Loucy (cell line): Measurements from ENCODE around the gene HOXC13.
A peak's percentile ranks its signal among the peaks of the same experiment; 100 is the strongest.

ENCODE experiments used
- H2AFZ ChIP-seq: fragments of 200-600 bp; sonication (generic); 2 replicates; pipeline ENCODE4 v1.6.0; 2016; ENCODE audit warnings: antibody characterized with exemption, mild to moderate bottlenecking, low read length, moderate library complexity
- H3F3A ChIP-seq: fragments of 200-600 bp; 2 replicates; pipeline ENCODE4 v1.6.0; 2016; ENCODE audit warnings: antibody characterized with exemption, low read depth, mild to moderate bottlenecking
- H3K27me3 ChIP-seq: fragments of 200-600 bp; sonication (generic); 2 replicates; pipeline ENCODE4 v1.6.1; 2014; ENCODE audit warnings: low read length, mild to moderate bottlenecking; ENCODE audit not compliant: insufficient read depth, poor library complexity, severe bottlenecking
- H3K36me3 ChIP-seq: fragments of 200-600 bp; sonication (generic); 2 replicates; pipeline ENCODE4 v1.6.1; 2016; ENCODE audit warnings: low read length; ENCODE audit not compliant: insufficient read depth
- H3K4me1 ChIP-seq: fragments of 200-600 bp; sonication (generic); 2 replicates; pipeline ENCODE4 v1.5.1; 2014; ENCODE audit warnings: low read length, mild to moderate bottlenecking; ENCODE audit not compliant: insufficient read depth, poor library complexity, severe bottlenecking
- H3K4me2 ChIP-seq: fragments of 200-600 bp; sonication (generic); 2 replicates; pipeline ENCODE4 v1.6.0; 2014; ENCODE audit warnings: antibody characterized with exemption, low read length, low read depth, mild to moderate bottlenecking; ENCODE audit not compliant: poor library complexity, severe bottlenecking
- H3K4me3 ChIP-seq: fragments of 200-600 bp; sonication (generic); 2 replicates; pipeline ENCODE4 v1.5.1; 2014; ENCODE audit warnings: low read length, mild to moderate bottlenecking, mixed read lengths; ENCODE audit not compliant: poor library complexity, severe bottlenecking
- H3K79me2 ChIP-seq: fragments of 200-600 bp; sonication (generic); 2 replicates; pipeline ENCODE4 v1.6.1; 2014; ENCODE audit warnings: low read length; ENCODE audit not compliant: insufficient read depth
- H3K9ac ChIP-seq: fragments of 200-600 bp; sonication (generic); 2 replicates; pipeline ENCODE4 v1.6.0; 2014; ENCODE audit warnings: mild to moderate bottlenecking, low read depth, low read length, moderate library complexity; ENCODE audit not compliant: poor library complexity, severe bottlenecking
- H3K9me2 ChIP-seq: fragments of 200-600 bp; sonication (generic); replicated peaks from 2 replicates; pipeline ENCODE4 v1.6.1; 2016; ENCODE audit warnings: low read depth, low read length, mixed read lengths
- H3K9me3 ChIP-seq: fragments of 200-600 bp; sonication (generic); 2 replicates; pipeline ENCODE4 v1.6.1; 2014; ENCODE audit warnings: mild to moderate bottlenecking, antibody characterized with exemption, low read length, low read depth; ENCODE audit not compliant: insufficient read depth
- H4K20me1 ChIP-seq: fragments of 200-600 bp; sonication (generic); 2 replicates; pipeline ENCODE4 v1.6.0; 2014; ENCODE audit warnings: antibody characterized with exemption, low read length, mild to moderate bottlenecking; ENCODE audit not compliant: insufficient read depth, poor library complexity, severe bottlenecking
- EZH2phosphoT487 ChIP-seq: fragments of 200-600 bp; IDR thresholded peaks from 2 replicates; pipeline ENCODE4 v1.6.1; 2018; ENCODE audit warnings: antibody characterized with exemption, mild to moderate bottlenecking, moderate library complexity, borderline replicate concordance
- TF ChIP-seq, protein P1 (sequence below): fragments of 200-600 bp; sonication (generic); conservative IDR thresholded peaks from 2 replicates; pipeline ENCODE4 v1.5.1; 2014; ENCODE audit warnings: mild to moderate bottlenecking, antibody characterized with exemption, low read length

Gene HOXC13

DNA sequence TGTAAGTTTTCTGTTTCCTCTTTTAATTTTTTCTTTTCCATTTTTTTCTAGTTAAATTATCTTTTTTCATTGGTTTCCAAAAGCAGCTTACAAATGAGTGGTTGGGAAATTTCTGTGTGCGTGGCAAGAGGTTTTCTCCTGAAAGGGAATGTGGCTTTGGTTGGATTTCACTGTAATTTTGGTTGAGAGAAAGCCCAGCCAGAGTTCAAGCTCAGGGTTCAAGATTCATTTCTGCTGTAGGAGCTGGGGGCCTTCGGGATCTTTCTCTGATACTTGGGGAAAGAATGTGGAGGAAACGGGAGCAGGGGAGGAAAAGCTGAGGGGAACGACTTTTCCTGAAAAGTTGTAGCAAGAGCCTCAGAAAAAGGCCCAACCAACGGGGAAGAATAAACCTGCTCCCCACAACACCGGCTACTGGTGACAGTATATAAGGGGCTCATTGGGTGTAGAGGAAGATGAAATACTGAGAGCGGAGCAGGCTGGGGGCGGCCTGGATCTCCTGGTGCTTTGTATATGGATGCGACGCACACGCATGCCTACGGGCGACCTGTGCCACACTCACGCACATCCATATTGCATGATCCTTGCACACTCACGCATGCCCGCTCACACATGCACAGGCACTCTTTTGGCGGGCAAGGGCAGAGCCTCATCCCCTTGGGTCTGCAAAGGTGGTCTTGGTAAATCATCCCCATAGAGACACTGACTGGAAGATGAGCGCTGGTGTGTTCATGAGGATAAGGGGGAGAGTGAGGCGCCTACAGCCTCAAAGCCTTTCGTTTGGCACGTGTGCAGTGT lies 48.3 kb downstream of the HOXC13 start:
- Histone ChIP-seq H3K79me2 (peaks cover 24% of the 10 kb centered on the region; the same call in 1 of the 2 replicates), H3K9me2 (no peaks in the 10 kb centered on the region), H3K36me3 (no peaks in the 10 kb centered on the region), H4K20me1 (no peaks in the 10 kb centered on the region), H3K4me3 (peak overlapping the region; percentile 71), H3K4me2 (peak overlapping the region; percentile 98), H2AFZ (no peak overlapping the region), H3K4me1 (peaks cover 50% of the 10 kb centered on the region), H3F3A (no peaks in the 10 kb centered on the region), H3K9me3 (no peaks in the 10 kb centered on the region), H3K9ac (peak overlapping the region; percentile 74), H3K27me3 (no peaks in the 10 kb centered on the region)
- TF ChIP-seq EZH2phosphoT487, result no peak
- TF ChIP-seq, protein P1, sequence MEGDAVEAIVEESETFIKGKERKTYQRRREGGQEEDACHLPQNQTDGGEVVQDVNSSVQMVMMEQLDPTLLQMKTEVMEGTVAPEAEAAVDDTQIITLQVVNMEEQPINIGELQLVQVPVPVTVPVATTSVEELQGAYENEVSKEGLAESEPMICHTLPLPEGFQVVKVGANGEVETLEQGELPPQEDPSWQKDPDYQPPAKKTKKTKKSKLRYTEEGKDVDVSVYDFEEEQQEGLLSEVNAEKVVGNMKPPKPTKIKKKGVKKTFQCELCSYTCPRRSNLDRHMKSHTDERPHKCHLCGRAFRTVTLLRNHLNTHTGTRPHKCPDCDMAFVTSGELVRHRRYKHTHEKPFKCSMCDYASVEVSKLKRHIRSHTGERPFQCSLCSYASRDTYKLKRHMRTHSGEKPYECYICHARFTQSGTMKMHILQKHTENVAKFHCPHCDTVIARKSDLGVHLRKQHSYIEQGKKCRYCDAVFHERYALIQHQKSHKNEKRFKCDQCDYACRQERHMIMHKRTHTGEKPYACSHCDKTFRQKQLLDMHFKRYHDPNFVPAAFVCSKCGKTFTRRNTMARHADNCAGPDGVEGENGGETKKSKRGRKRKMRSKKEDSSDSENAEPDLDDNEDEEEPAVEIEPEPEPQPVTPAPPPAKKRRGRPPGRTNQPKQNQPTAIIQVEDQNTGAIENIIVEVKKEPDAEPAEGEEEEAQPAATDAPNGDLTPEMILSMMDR, result no peak

DNA sequence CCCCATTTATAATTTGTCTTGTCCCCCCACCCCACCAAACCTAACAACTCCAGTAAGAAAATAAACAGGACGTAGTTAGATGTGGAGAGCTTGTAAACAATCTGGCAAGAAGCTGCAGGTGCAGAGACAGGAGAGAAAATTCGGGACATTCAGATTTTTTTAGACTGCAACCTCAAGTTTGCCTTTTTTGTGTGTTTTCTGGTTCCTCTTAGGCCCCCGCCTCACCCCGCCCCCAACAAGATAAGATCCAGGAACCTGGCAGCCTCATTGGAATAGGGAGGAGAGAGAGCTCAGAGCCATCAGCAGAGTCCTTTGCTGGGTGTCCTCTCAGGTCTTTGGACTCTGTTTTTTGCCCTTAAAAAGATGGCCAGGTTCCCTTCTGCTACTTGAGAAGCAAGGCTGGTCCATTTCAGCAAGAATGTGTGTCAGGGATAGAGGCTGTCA lies 49.2 kb downstream of the HOXC13 start:
- H3F3A ChIP-seq, result no peaks in the 10 kb centered on the region
- no peaks in the 10 kb centered on the region for H3K27me3 ChIP-seq
- no peaks in the 10 kb centered on the region for H4K20me1 ChIP-seq
- H3K4me1 ChIP-seq, result peaks cover 55% of the 10 kb centered on the region
- H3K9me3 ChIP-seq, result no peaks in the 10 kb centered on the region
- H3K36me3 ChIP-seq, result no peaks in the 10 kb centered on the region
- no peaks in the 10 kb centered on the region for H3K9me2 ChIP-seq
- no peak for TF ChIP-seq EZH2phosphoT487
- TF ChIP-seq, protein P1, result no peak
- H2AFZ ChIP-seq, result no peak overlapping the region
- H3K4me2 ChIP-seq, result peak overlapping the region; percentile 98
- H3K9ac ChIP-seq, result peak overlapping the region; percentile 74
- H3K79me2 ChIP-seq, result peaks cover 24% of the 10 kb centered on the region; the same call in 1 of the 2 replicates
- peak overlapping the region; percentile 84 for H3K4me3 ChIP-seq

DNA sequence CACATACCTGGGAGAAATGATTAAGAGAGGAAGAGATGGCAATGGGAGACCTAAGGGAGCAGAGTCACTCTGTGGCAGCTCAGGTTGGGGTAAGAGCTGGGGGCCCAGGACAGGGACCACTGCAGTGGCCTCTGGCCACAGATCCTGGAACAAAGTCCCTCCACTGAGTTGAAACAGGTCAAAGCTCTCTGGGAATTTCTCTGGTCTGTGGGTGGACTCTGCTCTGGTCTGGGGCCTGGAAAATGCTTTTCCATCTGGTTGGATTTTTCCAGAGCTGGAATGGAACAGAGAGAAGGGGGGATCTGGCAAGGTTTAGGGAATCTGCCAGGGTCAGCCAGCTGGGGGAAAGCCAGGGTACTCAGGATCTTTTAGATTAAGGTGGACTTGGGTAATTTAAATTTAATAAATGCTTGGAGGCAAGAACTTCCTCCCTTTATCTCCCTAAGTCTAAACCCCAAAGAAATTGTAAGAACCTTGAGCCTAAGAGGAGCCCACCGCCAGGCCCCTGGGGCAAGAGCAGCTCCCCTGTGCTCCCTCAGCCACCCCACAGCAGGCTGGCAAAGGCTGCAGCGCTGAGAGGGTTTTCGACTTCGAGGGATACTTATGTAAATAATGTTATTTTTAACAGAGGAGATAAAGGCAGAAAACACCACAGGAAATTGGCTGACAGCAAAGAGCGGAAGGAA lies 50.1 kb downstream of the HOXC13 start:
- H2AFZ ChIP-seq, result peak overlapping the region; percentile 73
- peak overlapping the region; percentile 98 for H3K4me2 ChIP-seq
- no peaks in the 10 kb centered on the region for H3K9me2 ChIP-seq
- TF ChIP-seq, protein P1, result no peak
- TF ChIP-seq EZH2phosphoT487, result no peak
- H3K4me1 ChIP-seq, result peaks cover 55% of the 10 kb centered on the region
- no peaks in the 10 kb centered on the region for H3K9me3 ChIP-seq
- peak overlapping the region; percentile 74 for H3K9ac ChIP-seq
- H3F3A ChIP-seq, result no peaks in the 10 kb centered on the region
- H3K4me3 ChIP-seq, result peak overlapping the region; percentile 84
- H3K79me2 ChIP-seq, result peaks cover 30% of the 10 kb centered on the region; the same call in 1 of the 2 replicates
- no peaks in the 10 kb centered on the region for H4K20me1 ChIP-seq
- H3K36me3 ChIP-seq, result no peaks in the 10 kb centered on the region
- H3K27me3 ChIP-seq, result no peaks in the 10 kb centered on the region
